Heart right ventricle (tissue), 16 donors: ENCODE data around the gene KIAA1671. TPM values are rescaled to one million over a fixed set of nuclear protein-coding genes. Genes with fewer than 3 reads are reported as not detected.

Experiments
- ATAC-seq, 8 donors: fragments of 200-7000 bp; cut with Tn5 transposase; one replicate each; pipeline ENCODE4 v1.9.1; 2020; ENCODE audit warnings: mild to moderate bottlenecking in 8 of 8, moderate library complexity in 8 of 8, moderate number of reproducible peaks in 1 of 8
- DNase-seq, 2 donors: peaks; one replicate each; pipeline ENCODE4 v3.0.0-alpha.2; 2020
- H3K27ac ChIP-seq, 10 donors: fragments of 200-600 bp; sonication (generic) in 2 of 10; one replicate each; pipeline versions ENCODE4 v1.5.0 to v1.8.0; 2020 to 2022; ENCODE audit warnings: mild to moderate bottlenecking in 3 of 10
- H3K27me3 ChIP-seq, 7 donors: fragments of 200-600 bp; one replicate each; pipeline ENCODE4 v1.8.0; 2021 to 2022; ENCODE audit warnings: mild to moderate bottlenecking in 2 of 7
- H3K36me3 ChIP-seq, 9 donors: fragments of 200-600 bp; sonication (generic) in 1 of 9; one replicate each; pipeline versions ENCODE4 v1.5.0 to v1.8.0; 2020 to 2022; ENCODE audit warnings: mild to moderate bottlenecking in 2 of 9
- H3K4me1 ChIP-seq, 9 donors: fragments of 200-600 bp; sonication (generic) in 1 of 9; one replicate each; pipeline versions ENCODE4 v1.5.0 to v1.8.0; 2020 to 2022; ENCODE audit warnings: mild to moderate bottlenecking in 4 of 9
- H3K4me3 ChIP-seq, 10 donors: fragments of 200-600 bp; sonication (generic) in 2 of 10; one replicate each; pipeline versions ENCODE4 v1.5.0 to v1.8.0; 2020 to 2022; ENCODE audit warnings: mild to moderate bottlenecking in 7 of 10, moderate library complexity in 2 of 10
- H3K9me3 ChIP-seq, 11 donors: fragments of 200-600 bp in 10 of 11; sonication (generic) in 2 of 11; one replicate each; pipeline versions ENCODE4 v1.5.0 to v1.8.0; 2013 to 2022; ENCODE audit warnings: mild to moderate bottlenecking in 2 of 11, control low read depth in 1 of 11, moderate library complexity in 1 of 11
- WGBS, 2 donors: extraction: QIAGEN DNeasy Blood & Tissue Kit; methylation state at CpG; one replicate each; pipeline ENCODE4 v1.1.7; 2013; ENCODE audit warnings: inconsistent platforms in 1 of 2; 5-methylcytosine and 5-hydroxymethylcytosine counted together
- intact Hi-C, 10 donors: fragments of 100-400 bp; cut with DNase I; formaldehyde crosslinking; loops; one replicate each; pipeline versions ENCODE4 v1.11.1 to v1.14.2; 2022
- polyA plus RNA-seq, 2 donors: library from polyadenylated mRNA; stranded (reverse); fragments of 200-250 nt; gene quantifications; one replicate each; pipeline ENCODE4 v1.2.3, GENCODE V29; 2013
- total RNA-seq, 10 donors: library from RNA; stranded (reverse); fragmentation: NEBNext Ultra II Directional in 3 of 10; extraction: Animal tissue kit (Norgen Biotek cat#: 25700) in 3 of 10; gene quantifications; one replicate each; pipeline versions ENCODE4 v1.2.1 to v1.2.4, GENCODE V29; 2021 to 2023
- TF ChIP-seq, protein P1 (sequence below), 9 donors: fragments of 200-600 bp; sonication (generic) in 2 of 9; IDR thresholded peaks; one replicate each; pipeline versions ENCODE4 v1.5.0 to v1.8.0; 2021 to 2022; ENCODE audit warnings: antibody characterized with exemption in 9 of 9, mild to moderate bottlenecking in 5 of 9, moderate library complexity in 1 of 9
- donor health status: Arrhythmogenic right ventricular cardiomyopathy.
- donor health status: ischemic (EF 13 %, LVEDD 7.1; RV severe dilation, severe dysfunction).
- donor health status: healthy with polysubstance abuse.
- donor health status: DM: no; HTN: yes; CAD: no.
- donor health status: DM: no; HTN: no; CAD: no.
- donor health status: ischemic (EF 25% LVEDD 6.9; RV normal size, moderate dysfunction).
- donor health status: ischemic (EF 25% LVEDD 5.7; RV mildly dilated, moderate dysfunction).
- donor health status: healthy.
- donor health status: DM: yes; HTN: yes; CAD: no.
- donor health status: Ischemic cardiomyopathy.
- donor health status: ischemic (EF 35%, LVEDD 5.7; RV mildly dilated, moderate dysfunction).
- donor health status: nonischemic (EF 11% LVEDD 7.7; RV severe dilation, severe dysfunction).
- donor health status: DM: yes; HTN: yes; CAD: no.
- donor health status: PGD.
- donor health status: ischemic (EF 29% LVEDD 5.4; RV normal size, mild dysfunction).
- donor health status: nonischemic (EF 23%, LVEDD 6.1; RV moderate dilation, normal function).

The KIAA1671 gene
- total and polyA plus RNA-seq, 12 donors = 2.9 to 26.2 (median 13.7) TPM

DNA sequence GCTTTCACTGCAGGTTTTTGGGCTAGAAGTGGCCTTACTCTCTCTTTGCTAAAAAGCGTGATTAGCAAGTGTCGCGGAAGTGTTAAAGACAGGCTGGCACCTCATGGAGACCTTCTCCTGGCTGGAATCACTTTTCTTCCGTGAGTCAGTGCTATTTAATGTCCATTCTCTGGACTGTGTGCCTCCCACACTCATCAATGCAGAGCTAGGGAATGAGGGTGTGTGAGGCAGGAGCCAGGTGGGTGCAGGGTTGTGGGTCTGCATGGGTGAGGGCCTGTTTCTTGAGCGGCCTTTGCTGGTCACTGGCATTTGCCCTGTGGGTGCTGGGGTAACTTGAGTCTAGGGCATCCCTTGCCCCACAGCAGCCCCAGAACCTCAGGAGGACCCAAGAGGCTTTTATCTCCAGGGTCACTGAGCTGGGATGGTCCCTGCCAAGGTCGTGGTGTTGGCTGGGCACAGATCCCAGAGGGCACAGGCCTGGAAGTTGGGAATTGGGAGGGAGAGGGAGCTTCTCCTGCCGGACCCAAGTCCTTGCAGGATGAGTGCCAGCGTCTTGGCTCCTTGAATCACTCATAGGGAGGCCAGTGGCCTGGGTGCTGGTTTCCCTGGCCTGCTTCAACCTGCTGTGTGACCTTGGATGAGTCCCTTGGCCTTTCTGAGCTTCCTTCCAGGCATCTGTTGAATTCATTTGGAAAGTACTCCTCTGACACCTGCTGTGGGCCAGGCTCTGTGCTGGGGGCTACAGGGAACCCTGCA lies 30.0 kb downstream of the KIAA1671 start:
- ATAC-seq (no peak), DNase-seq (no peak)
- TF ChIP-seq, protein P1, sequence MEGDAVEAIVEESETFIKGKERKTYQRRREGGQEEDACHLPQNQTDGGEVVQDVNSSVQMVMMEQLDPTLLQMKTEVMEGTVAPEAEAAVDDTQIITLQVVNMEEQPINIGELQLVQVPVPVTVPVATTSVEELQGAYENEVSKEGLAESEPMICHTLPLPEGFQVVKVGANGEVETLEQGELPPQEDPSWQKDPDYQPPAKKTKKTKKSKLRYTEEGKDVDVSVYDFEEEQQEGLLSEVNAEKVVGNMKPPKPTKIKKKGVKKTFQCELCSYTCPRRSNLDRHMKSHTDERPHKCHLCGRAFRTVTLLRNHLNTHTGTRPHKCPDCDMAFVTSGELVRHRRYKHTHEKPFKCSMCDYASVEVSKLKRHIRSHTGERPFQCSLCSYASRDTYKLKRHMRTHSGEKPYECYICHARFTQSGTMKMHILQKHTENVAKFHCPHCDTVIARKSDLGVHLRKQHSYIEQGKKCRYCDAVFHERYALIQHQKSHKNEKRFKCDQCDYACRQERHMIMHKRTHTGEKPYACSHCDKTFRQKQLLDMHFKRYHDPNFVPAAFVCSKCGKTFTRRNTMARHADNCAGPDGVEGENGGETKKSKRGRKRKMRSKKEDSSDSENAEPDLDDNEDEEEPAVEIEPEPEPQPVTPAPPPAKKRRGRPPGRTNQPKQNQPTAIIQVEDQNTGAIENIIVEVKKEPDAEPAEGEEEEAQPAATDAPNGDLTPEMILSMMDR (IDR thresholded peaks at IDR 0.05) = no peak
- no peaks in the 10 kb centered on the region for H3K9me3 ChIP-seq
- peaks cover 10 to 91% (median 44%) of the 10 kb centered on the region in 9 donors for H3K4me1 ChIP-seq
- no peaks in the 10 kb centered on the region for H3K27me3 ChIP-seq
- no peak overlapping the region for H3K4me3 ChIP-seq
- peak overlapping the region in 9 of 10 donors; percentile 62 to 87 (median 75) for H3K27ac ChIP-seq
- intact Hi-C loops = no loop called here
- no peaks in the 10 kb centered on the region for H3K36me3 ChIP-seq
- 69 to 77% methylated on average over 8 of the region's 8 CpGs for WGBS, 2 donors

DNA sequence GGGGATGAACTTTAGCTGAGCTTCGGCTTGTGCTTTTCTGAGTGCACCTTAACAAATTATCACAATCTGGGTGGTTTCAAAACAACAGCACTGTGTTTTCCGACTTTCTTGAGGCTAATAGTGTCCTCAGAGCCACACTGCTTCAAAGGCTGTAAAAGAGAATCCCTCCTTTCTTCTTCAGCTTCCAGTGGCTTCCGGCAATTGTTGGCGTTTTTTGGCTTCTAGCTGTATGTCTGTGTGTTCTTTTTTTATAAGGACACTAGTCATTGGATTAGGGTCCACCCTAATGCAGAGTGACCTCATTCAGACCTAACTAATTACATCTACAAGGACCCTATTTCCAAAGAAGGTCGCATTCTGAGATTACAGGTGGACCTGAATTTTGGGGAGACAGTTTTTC lies 30.6 kb downstream of the KIAA1671 start:
- Histone ChIP-seq H3K4me1 (peaks cover 4 to 91% (median 37%) of the 10 kb centered on the region in 9 donors), H3K4me3 (no peak overlapping the region), H3K27ac (peak overlapping the region in 9 of 10 donors; percentile 62 to 87 (median 75)), H3K36me3 (no peaks in the 10 kb centered on the region), H3K9me3 (no peaks in the 10 kb centered on the region), H3K27me3 (no peaks in the 10 kb centered on the region)
- TF ChIP-seq, protein P1 (IDR thresholded peaks at IDR 0.05) = no peak
- no peak for DNase-seq
- ATAC-seq = peak in 6 of 8 donors; percentile 10 to 61 (median 43)
- 58 to 65% methylated on average over 5 of the region's 5 CpGs for WGBS, 2 donors
- intact Hi-C loops = no loop called here

DNA sequence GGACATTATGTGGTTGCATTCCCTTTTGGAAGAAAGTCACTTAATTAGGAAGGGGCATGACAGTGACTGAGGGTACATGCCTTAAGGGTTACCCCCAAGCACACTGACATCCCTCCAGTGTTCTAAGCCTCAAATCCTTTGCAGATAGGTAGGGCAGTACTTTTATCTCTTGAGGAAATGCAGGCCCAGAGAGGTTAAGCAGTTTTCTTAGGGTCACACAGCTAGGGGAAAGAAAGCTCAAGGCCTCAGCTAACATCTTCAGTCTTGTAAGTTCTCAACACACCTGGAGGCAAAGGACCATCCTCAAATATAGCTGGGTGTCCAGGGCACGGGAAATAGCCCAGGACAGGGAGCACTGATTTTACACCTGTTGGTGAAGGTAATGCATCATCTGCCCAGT lies 31.6 kb downstream of the KIAA1671 start:
- TF ChIP-seq, protein P1 (IDR thresholded peaks at IDR 0.05) = no peak
- no peak for DNase-seq
- no peak overlapping the region for H3K4me3 ChIP-seq
- no peaks in the 10 kb centered on the region for H3K9me3 ChIP-seq
- peaks cover 5 to 92% (median 42%) of the 10 kb centered on the region in 9 donors for H3K4me1 ChIP-seq
- H3K36me3 ChIP-seq = no peaks in the 10 kb centered on the region
- peak overlapping the region in 6 of 10 donors; percentile 69 to 87 (median 78) for H3K27ac ChIP-seq
- intact Hi-C loops = no loop called here
- 91 to 98% methylated on average over 1 of the region's 1 CpG for WGBS, 2 donors
- no peaks in the 10 kb centered on the region for H3K27me3 ChIP-seq
- no peak for ATAC-seq

DNA sequence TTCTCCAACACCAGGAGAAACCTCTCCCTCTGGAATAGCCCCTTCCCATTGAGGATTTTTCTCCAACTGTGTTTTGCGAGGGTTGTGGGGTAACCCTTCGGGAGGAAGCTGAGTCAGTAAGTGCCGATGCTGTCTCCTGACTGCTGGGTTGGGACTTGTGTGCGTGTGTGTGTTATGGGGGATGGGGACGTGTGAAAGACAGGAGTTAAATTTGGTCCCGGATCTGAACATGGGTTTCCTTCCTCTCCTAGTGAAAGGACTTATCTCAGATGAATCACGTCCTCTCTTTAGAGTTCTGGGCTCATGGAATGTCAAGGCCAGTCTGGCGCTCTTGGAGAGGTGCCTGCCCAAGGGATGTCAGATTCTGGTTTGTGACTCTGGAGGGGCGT lies 33.3 kb downstream of the KIAA1671 start:
- 28 to 34% methylated on average over 9 of the region's 9 CpGs for WGBS, 2 donors
- Histone ChIP-seq H3K36me3 (no peaks in the 10 kb centered on the region), H3K4me3 (peak overlapping the region in 2 of 10 donors; percentile 20 to 22), H3K27ac (peak overlapping the region; percentile 33 to 87 (median 78)), H3K27me3 (no peaks in the 10 kb centered on the region), H3K9me3 (no peaks in the 10 kb centered on the region), H3K4me1 (peaks cover 7 to 97% (median 57%) of the 10 kb centered on the region in 9 donors)
- TF ChIP-seq, protein P1 (IDR thresholded peaks at IDR 0.05) = no peak
- intact Hi-C loops = loop anchor here in 2 of 10 donors (5.0 kb wide), 1 partner anchor 34 kb away; the partner anchor contains the start of gene KIAA1671 (in 2 of the 2)
- peak; percentile 37 to 75 for DNase-seq
- ATAC-seq = peak; percentile 69 to 90 (median 80)
